Stimulated activated naive B cell treated with anti-CD40 and anti-IgM and Interleukin-4, amounts not matched to agents 10 μg/mL and 1 μg/mL and 100 μg/mL, for 72 hours (primary cell): ENCODE data around the gene FAM81A.
A peak's percentile ranks its signal among the peaks of the same experiment; 100 is the strongest.

ENCODE experiments used
- ATAC-seq, 2 donors: fragments of 150-1000 bp; cut with Tn5 transposase; replicated peaks; 2 replicates each; pipeline ENCODE4 v1.10.0; 2021; ENCODE audit warnings: moderate library complexity in 1 of 2
- DNase-seq: peaks from one replicate; pipeline ENCODE4 v3.0.0; 2021
- H3K27ac Mint-ChIP-seq: one replicate; pipeline ENCODE4 v1.8.0; 2022; ENCODE audit warnings: mild to moderate bottlenecking, mixed read lengths
- H3K27me3 Mint-ChIP-seq, 2 donors: one replicate each; pipeline ENCODE4 v1.8.0; 2022; ENCODE audit warnings: mixed read lengths in 2 of 2
- H3K36me3 Mint-ChIP-seq, 2 donors: one replicate each; pipeline ENCODE4 v1.8.0; 2022; ENCODE audit warnings: mixed read lengths in 2 of 2, mild to moderate bottlenecking in 1 of 2
- H3K4me1 Mint-ChIP-seq, 2 donors: one replicate each; pipeline ENCODE4 v1.8.0; 2022; ENCODE audit warnings: mixed read lengths in 2 of 2, mild to moderate bottlenecking in 1 of 2
- H3K4me3 Mint-ChIP-seq, 2 donors: one replicate each; pipeline ENCODE4 v1.8.0; 2022; ENCODE audit warnings: mild to moderate bottlenecking in 2 of 2, mixed read lengths in 2 of 2, moderate library complexity in 1 of 2
- H3K9me3 Mint-ChIP-seq, 2 donors: one replicate each; pipeline ENCODE4 v1.8.0; 2022; ENCODE audit warnings: mixed read lengths in 2 of 2, mild to moderate bottlenecking in 1 of 2

The FAM81A gene

DNA sequence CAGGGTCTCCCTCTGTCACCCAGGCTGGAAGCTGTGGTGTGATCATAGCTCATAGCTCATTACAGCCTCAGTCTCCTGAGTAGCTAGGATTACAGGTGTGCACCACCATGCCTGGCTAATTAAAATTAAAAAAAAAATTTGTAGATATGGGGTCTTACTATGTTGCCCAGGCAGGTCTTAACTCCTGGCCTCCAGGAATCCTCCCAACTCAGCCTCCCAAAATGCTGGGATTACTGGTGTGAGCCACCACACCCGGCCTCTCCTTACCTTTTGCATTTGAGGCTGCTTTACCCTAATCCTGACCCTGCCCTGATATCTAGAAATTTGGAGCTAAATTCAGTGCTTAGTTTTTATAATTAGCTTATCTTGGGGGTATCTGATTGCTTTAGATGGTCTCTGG, 90.4 kb downstream of the FAM81A start:
- Mint-ChIP-seq H3K27me3 (no peaks in the 10 kb centered on the region), H3K4me1 (peaks cover 20 to 43% of the 10 kb centered on the region in 2 donors), H3K27ac (no peak overlapping the region), H3K4me3 (no peak overlapping the region), H3K36me3 (no peaks in the 10 kb centered on the region), H3K9me3 (no peaks in the 10 kb centered on the region)
- ATAC-seq (no peak), DNase-seq (no peak)

DNA sequence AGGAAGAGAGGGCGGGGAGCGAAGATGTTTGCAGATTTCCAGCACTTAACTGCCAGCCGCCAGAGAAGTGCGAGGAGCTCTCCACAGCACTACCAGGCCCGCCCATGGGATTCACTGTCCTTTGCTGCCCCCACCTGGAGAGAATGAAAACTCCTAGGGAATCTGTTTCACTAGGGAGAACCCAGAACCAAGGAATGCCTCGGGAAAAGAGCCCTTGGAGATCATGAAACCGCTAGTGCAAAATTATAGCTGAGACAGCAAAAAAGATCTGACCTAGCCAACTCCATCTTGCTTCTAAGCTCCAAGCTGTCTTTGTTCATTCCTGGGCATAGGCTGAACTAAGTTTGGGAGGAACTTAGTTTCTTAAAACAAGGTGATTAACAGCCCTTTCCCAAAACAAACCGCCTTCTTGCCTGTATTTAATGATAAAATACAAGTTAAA, 91.0 kb downstream of the FAM81A start:
- Mint-ChIP-seq H3K4me3 (no peak overlapping the region), H3K27ac (peak overlapping the region; percentile 67), H3K9me3 (no peaks in the 10 kb centered on the region)

DNA sequence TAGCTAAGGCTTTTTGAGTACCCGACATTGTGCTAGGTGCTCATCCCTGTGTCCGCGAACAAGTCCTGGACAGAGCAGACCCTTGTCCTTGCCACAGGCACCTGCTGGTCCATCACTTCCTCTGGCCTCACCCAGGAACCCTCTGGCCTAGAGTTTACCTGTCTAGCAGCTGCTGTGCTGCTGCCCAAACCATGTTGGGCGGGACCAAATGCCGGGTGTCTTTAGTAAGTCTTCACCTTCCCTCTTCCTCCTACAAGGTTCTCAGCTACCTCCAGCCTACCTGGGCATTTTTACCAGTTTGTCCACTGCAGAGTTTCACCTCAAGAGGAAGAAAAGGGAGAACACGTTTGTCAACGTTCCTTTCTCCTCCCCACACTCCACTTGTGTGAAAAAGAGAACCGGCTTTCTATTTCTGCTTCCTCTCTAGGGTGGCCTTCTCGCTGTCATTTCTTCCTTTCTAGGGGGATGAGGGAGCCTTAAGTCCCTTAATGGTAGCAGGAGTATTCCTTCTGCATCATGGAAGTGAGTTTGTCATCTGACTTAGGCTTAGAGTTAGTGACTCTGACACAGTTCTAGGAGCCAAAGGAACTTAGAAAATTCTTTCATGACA, 93.2 kb downstream of the FAM81A start:
- Mint-ChIP-seq H3K27me3 (no peaks in the 10 kb centered on the region), H3K27ac (peak overlapping the region; percentile 69), H3K4me1 (peaks cover 7 to 28% of the 10 kb centered on the region in 2 donors), H3K36me3 (no peaks in the 10 kb centered on the region), H3K4me3 (no peak overlapping the region), H3K9me3 (no peaks in the 10 kb centered on the region)
- no peak for ATAC-seq
- DNase-seq = no peak

More for the DNA sequence above, 91.0 kb downstream of the FAM81A start:
- peak; percentile 76 to 78 for ATAC-seq
- Mint-ChIP-seq H3K4me1 (peaks cover 15 to 37% of the 10 kb centered on the region in 2 donors), H3K36me3 (no peaks in the 10 kb centered on the region), H3K27me3 (no peaks in the 10 kb centered on the region)
- peak; percentile 59 for DNase-seq

DNA sequence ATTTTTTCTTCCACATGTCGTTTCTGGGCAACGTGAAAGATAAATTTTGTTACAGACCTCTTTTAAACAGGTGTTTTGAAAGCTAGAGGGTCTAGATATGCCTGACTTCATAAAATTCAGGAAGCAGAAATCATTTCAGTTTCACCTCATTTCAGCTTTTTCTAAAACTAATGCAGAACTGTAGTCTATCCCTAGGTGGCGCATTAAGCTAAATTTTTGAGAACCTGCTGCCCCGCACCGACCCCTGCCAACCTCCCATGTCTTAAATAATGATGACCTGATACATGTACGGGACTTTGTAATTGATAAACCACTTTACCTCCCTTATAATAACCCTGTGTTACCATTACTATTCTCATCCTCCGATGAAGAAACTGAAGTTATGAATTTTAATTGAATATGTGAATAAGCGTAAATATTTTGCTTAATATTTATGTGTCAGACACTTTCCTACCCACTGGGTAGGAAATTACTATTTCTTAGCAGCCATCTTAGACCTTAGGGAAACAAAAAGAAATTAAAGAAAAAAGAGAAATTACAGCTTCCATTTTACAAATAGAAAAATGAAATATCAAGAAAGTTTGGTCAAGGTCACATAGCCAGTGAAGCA, 94.9 kb downstream of the FAM81A start:
- peak; percentile 12 for DNase-seq
- Mint-ChIP-seq H3K4me3 (peak overlapping the region in 1 of 2 donors; percentile 46), H3K9me3 (no peaks in the 10 kb centered on the region), H3K4me1 (peaks cover 16 to 35% of the 10 kb centered on the region in 2 donors), H3K27me3 (no peaks in the 10 kb centered on the region), H3K27ac (peak overlapping the region; percentile 85), H3K36me3 (no peaks in the 10 kb centered on the region)
- peak; percentile 76 for ATAC-seq

DNA sequence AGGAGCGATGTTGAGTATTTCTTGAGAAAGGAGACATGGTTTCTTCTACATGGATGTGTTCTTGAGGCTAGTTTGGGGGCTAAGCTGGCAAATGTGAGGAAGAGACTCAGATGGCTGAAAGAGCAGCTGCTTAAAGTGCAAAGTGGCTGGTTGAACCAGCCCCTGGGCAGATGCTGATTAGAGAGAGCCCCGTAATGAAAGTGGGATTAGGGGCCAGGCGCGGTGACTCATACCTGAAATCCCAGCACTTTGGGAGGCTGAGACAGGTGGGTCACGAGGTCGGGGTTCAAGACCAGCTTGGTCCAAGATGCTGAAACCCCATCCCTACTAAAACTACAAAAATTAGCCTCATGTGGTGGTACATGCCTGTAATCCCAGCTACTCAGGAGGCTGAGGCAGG, 98.6 kb downstream of the FAM81A start:
- Mint-ChIP-seq H3K27me3 (no peaks in the 10 kb centered on the region), H3K27ac (peak overlapping the region; percentile 15)

DNA sequence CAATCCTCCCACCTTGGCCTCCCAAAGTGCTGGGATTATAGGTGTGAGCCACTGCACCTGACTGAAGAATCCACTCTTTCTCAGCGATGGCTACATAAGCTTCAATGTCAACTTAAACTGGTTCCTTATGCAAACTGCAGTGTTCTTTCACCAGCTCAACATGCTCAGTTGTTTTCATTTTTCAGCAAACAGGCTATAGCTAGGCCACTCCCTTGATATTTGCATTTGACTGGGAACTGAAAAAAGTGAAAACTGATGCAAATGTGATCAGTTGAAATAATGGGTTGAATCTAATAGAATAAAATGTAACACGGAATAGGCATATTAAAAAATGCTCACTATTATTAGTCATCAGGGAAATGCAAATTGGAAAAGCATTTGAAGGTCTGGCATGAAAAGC, 99.4 kb downstream of the FAM81A start:
- Mint-ChIP-seq H3K36me3 (no peaks in the 10 kb centered on the region), H3K27ac (no peak overlapping the region), H3K27me3 (no peaks in the 10 kb centered on the region), H3K9me3 (no peaks in the 10 kb centered on the region), H3K4me1 (peaks cover 11 to 15% of the 10 kb centered on the region in 2 donors), H3K4me3 (no peak overlapping the region)
- DNase-seq (no peak), ATAC-seq (no peak)

More for the DNA sequence above, 98.6 kb downstream of the FAM81A start:
- no peak for DNase-seq
- H3K36me3 Mint-ChIP-seq = no peaks in the 10 kb centered on the region
- H3K4me1 Mint-ChIP-seq = peaks cover 11 to 22% of the 10 kb centered on the region in 2 donors
- no peak for ATAC-seq
- no peak overlapping the region for H3K4me3 Mint-ChIP-seq
- no peaks in the 10 kb centered on the region for H3K9me3 Mint-ChIP-seq

DNA sequence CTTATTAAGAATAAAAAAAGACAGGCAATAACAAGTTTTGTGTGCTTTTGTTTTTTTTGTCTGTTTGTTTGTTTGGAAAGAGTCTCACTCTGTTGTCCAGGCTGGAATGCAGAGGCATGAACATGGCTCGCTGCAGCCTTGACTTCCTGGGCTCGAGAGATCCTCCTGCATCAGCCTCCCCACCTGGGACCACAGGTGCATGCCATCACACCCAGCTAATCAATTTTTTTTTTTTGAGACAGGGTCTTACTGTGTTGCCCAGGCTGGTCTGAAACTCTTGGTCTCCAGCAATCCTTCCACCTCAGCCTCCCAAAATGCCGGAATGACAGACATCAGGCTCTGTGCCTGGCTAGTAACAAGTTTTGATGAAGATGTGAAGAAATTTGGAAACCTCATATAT, 100.5 kb downstream of the FAM81A start:
- DNase-seq (no peak), ATAC-seq (no peak)
- Mint-ChIP-seq H3K4me3 (no peak overlapping the region), H3K27ac (no peak overlapping the region), H3K4me1 (peaks cover 15% of the 10 kb centered on the region in 2 donors), H3K9me3 (no peaks in the 10 kb centered on the region), H3K36me3 (no peaks in the 10 kb centered on the region), H3K27me3 (no peaks in the 10 kb centered on the region)

DNA sequence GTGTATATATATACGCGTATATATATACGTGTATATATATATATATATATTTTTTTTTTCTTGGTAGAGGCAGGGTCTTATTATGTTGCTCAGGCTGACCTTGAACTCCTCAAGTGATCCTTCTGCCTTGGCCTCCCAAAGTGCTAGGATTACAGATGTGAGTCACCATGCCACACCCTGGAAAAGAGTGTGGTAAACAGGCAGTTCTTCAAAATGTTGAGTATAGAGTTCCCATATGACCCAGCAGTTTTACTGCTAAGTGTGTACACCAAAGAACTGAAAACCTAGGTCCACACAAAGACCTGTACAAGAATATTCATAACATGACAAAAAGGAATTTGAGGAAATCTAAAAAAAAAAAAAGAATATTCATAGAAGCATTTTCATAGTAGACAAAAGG, 101.8 kb downstream of the FAM81A start:
- H3K27ac Mint-ChIP-seq = no peak overlapping the region
- H3K4me3 Mint-ChIP-seq = no peak overlapping the region
- H3K9me3 Mint-ChIP-seq = no peaks in the 10 kb centered on the region
- H3K27me3 Mint-ChIP-seq = no peaks in the 10 kb centered on the region
- no peak for ATAC-seq
- DNase-seq = no peak
- H3K36me3 Mint-ChIP-seq = no peaks in the 10 kb centered on the region
- H3K4me1 Mint-ChIP-seq = peaks cover 22 to 26% of the 10 kb centered on the region in 2 donors

DNA sequence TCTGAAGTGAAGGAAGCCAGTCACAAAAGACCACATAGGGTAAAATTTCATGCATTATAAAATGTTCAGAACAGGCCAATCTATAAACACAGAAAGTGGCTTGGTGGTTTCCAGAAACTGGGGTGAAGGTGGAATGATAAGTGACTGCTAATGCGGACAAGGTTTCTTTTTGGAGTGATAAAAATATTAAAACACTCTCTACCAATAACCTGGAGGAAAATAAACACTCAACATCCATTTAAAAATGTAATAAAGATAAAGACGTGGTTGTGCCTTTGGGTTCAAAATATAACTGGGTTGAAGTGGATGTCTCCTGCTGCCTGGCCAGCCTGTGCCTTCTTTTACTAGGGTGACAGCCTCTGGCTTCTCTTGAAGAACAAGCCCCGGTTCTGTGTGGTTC, 102.7 kb downstream of the FAM81A start:
- peaks cover 22 to 26% of the 10 kb centered on the region in 2 donors for H3K4me1 Mint-ChIP-seq
- H3K27me3 Mint-ChIP-seq = no peaks in the 10 kb centered on the region
- H3K27ac Mint-ChIP-seq = no peak overlapping the region
- DNase-seq (no peak), ATAC-seq (no peak)
- no peak overlapping the region for H3K4me3 Mint-ChIP-seq
- H3K9me3 Mint-ChIP-seq = no peaks in the 10 kb centered on the region
- H3K36me3 Mint-ChIP-seq = no peaks in the 10 kb centered on the region

DNA sequence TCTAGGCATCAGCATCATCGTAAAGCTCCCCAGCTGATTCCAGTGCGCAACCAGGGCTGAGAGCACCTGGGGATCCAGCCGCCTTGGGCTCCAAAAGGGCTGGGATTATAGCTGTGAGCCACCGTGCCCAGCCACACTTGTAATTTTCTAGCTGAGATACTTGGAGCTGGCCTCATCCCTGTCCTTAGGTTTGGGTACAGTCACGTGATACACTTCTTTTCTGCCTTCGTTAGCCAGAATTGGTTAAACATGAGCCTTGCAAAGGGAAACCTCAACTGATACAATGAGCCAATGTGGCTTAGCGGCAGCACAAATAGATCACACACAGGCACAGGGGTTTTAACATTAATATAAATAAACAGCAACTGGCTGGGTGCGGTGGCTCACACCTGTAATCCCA, 103.8 kb downstream of the FAM81A start:
- Mint-ChIP-seq H3K36me3 (no peaks in the 10 kb centered on the region), H3K4me3 (no peak overlapping the region), H3K9me3 (no peaks in the 10 kb centered on the region), H3K27me3 (no peaks in the 10 kb centered on the region), H3K27ac (no peak overlapping the region), H3K4me1 (peaks cover 18 to 26% of the 10 kb centered on the region in 2 donors)
- ATAC-seq (no peak), DNase-seq (no peak)

DNA sequence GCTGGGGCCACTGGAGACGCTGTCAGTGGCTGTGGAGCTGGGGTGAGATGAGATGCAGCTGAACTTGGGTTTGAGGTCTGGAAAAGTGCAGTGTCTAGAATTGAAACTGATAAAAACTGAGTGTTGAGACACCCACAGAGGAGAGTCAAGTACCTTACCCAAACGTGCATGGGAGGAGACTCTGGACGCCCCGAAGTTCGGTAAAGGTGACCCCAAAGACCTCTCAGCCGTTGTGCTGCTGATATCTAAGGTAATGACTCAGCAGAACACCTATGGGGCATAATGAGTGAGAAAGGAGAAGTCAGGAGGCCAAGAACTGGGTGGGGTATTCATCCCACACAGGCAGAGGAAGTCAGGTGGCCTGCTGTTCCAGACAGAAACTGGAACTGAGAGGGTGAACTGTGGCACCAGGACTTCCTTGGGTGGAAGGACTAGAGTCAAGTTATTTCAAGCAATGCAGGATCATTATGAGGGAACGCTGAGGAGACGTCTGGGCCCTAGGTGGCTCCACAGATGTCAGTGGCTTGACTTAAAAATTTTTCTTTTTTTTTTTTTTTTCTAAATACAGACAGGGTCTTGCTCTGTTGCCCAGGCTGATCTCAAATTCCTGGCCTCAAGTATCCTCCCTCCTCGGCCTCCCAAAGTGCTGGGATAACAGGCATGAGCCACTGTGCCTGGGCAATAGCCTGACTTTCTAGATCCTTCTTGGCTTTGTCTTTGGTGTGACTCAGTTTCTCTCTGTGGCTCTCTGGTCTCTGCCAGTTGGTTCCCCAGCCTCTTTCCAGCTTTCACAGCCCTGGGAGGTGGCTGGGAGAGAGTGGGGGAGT, 105.9 kb downstream of the FAM81A start:
- Mint-ChIP-seq H3K36me3 (no peaks in the 10 kb centered on the region), H3K27me3 (peaks cover 0 to 5% of the 10 kb centered on the region in 2 donors), H3K4me3 (peak overlapping the region; percentile 64 to 68), H3K4me1 (peaks cover 13 to 18% of the 10 kb centered on the region in 2 donors), H3K9me3 (no peaks in the 10 kb centered on the region), H3K27ac (peak overlapping the region; percentile 91)
- peak; percentile 97 to 99 for ATAC-seq
- DNase-seq = peak; percentile 54

DNA sequence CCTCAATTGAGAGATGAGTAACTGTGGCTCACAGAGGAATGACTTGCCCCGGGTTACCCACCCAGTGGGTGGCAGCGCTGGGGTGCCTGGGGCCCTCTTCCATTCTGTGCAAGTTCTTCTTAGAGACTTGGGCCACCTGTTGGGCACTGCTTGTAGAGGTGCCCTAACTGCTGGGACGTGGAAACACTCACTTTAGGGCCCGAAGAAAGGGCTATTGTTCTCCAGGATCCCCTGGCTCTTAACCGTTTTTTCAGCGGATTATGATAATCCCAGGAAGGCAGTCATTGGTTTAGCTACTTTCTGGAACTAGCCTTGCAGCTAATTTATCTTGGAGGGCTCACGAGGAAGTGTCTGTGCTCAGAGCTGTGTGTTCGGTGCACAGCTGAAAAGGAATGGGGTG, 107.6 kb downstream of the FAM81A start:
- no peak overlapping the region for H3K27ac Mint-ChIP-seq
- no peaks in the 10 kb centered on the region for H3K36me3 Mint-ChIP-seq
- H3K9me3 Mint-ChIP-seq = no peaks in the 10 kb centered on the region
- ATAC-seq = no peak
- H3K27me3 Mint-ChIP-seq = peaks cover 5 to 7% of the 10 kb centered on the region in 2 donors
- peaks cover 15 to 18% of the 10 kb centered on the region in 2 donors for H3K4me1 Mint-ChIP-seq
- DNase-seq = no peak
- no peak overlapping the region for H3K4me3 Mint-ChIP-seq

DNA sequence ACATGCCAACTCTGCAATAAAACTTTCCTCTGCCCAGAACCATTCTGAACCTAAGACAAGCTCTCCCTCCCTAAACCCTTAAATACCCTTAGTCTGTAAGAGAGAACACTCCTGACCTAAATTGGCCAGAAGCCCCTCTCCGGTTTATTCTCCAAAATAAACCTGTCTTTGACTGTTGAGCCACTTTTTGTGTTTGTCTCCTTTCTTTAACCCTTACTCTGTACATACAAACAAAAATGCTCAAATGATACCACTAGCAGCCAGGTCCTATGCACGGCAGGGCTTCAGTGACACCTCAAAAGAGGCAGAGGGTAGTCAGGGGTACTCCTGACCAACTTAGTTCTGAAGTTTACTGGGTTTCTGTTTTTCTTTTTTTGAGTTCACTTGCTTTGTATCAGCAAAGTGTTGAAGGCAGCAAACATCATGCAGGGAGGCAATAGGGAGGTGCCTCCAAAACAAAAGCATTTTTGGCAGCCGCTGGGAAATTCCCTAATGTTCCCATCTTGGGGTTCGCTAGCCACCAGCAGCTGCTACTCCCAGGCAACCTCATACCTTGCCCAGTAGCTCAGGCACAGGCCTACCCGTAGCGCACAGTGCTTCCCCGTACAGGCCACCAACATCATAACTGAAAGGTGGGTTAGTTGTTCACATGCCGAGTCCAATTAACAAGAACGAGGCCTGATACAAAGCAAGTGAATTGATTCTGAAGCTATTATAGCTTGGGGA, 110.7 kb downstream of the FAM81A start:
- Mint-ChIP-seq H3K4me1 (peaks cover 8 to 10% of the 10 kb centered on the region in 2 donors), H3K36me3 (no peaks in the 10 kb centered on the region), H3K27me3 (peaks cover 5 to 7% of the 10 kb centered on the region in 2 donors), H3K4me3 (no peak overlapping the region), H3K27ac (no peak overlapping the region), H3K9me3 (no peaks in the 10 kb centered on the region)
- DNase-seq = no peak
- no peak for ATAC-seq
